Body of pancreas (tissue), 2 donors: ENCODE results near the gene HTR3D. TPM values are rescaled to one million over a fixed set of nuclear protein-coding genes. Genes with fewer than 3 reads are reported as not detected.

Experiments
- small RNA-seq: library from RNA; depleted of rRNA; stranded (forward); fragments of <200 nt; gene quantifications from one replicate; pipeline ENCODE3, GENCODE V24; 2016
- total RNA-seq, 2 donors: library from RNA; depleted of rRNA; stranded (reverse); fragments of >200 nt; gene quantifications; one replicate each; pipeline ENCODE4 v1.1.0, GENCODE V29; 2016

Gene HTR3D
- total RNA-seq, 2 donors from 2014 or later = not detected

Small RNA genes within 50 kb of the gene (small RNA-seq; reads per million reads assigned to genes)
- not detected for gene RF00019

Other genes starting within 250 kb of the HTR3D start
- 1 to 10 TPM in 1 of 2 donors, under 1 TPM in 1; 0.99 to 7.0 TPM for gene MAP6D1, start 206.2 kb upstream of the HTR3D start, total RNA-seq
- 10 to 100 TPM; 25.4 to 34.6 TPM for gene PARL, start 146.9 kb upstream of the HTR3D start, total RNA-seq
- gene ABCC5, start 13.9 kb upstream of the HTR3D start, total RNA-seq = 10 to 100 TPM; 17.1 to 20.1 TPM
- not detected for gene HTR3C, start 21.3 kb downstream of the HTR3D start, total RNA-seq
- gene HTR3E, start 65.3 kb downstream of the HTR3D start, total RNA-seq = not detected
- 10 to 100 TPM in 1 of 2 donors, 1 to 10 TPM in 1; 9.9 to 21.8 TPM for gene EIF2B5, start 103.6 kb downstream of the HTR3D start, total RNA-seq
- 10 to 100 TPM; 40.0 to 53.4 TPM for gene DVL3, start 123.6 kb downstream of the HTR3D start, total RNA-seq
- 10 to 100 TPM; 53.4 to 70.9 TPM for gene AP2M1, start 143.1 kb downstream of the HTR3D start, total RNA-seq
- gene ABCF3, start 154.5 kb downstream of the HTR3D start, total RNA-seq = 10 to 100 TPM; 41.8 to 46.1 TPM
- 10 to 100 TPM in 1 of 2 donors, 1 to 10 TPM in 1; 6.0 to 15.8 TPM for gene VWA5B2, start 197.8 kb downstream of the HTR3D start, total RNA-seq
- 10 to 100 TPM; 32.4 to 67.6 TPM for gene ALG3, start 217.2 kb downstream of the HTR3D start, total RNA-seq
- 1 to 10 TPM; 3.0 to 3.4 TPM for gene EEF1AKMT4, start 217.9 kb downstream of the HTR3D start, total RNA-seq
- 1 to 10 TPM; 1.6 to 1.8 TPM for gene CAMK2N2, start 229.8 kb downstream of the HTR3D start, total RNA-seq
- 10 to 100 TPM; 11.7 to 18.8 TPM for gene ECE2, start 244.3 kb downstream of the HTR3D start, total RNA-seq